Neural progenitor cell (in vitro differentiated cells): Measurements from ENCODE around the gene VWA2. TPM values are rescaled to one million over a fixed set of nuclear protein-coding genes. Genes with fewer than 3 reads are reported as not detected.

Experiments
- DNase-seq: peaks from one replicate; pipeline ENCODE4 v3.0.0-alpha.2; 2016; ENCODE audit warnings: low spot score
- H2AFZ ChIP-seq: fragments of 200-600 bp; sonication (generic); replicated peaks from 2 replicates; pipeline ENCODE4 v1.6.1; 2016; ENCODE audit warnings: antibody characterized with exemption
- H3F3A ChIP-seq: fragments of 200-600 bp; sonication (generic); 2 replicates; pipeline ENCODE4 v1.6.1; 2016; ENCODE audit warnings: antibody characterized with exemption, low read depth
- H3K27ac ChIP-seq: fragments of 200-600 bp; sonication (generic); 2 replicates; pipeline ENCODE4 v1.5.1; 2016; ENCODE audit warnings: mild to moderate bottlenecking
- H3K27me3 ChIP-seq: fragments of 200-600 bp; sonication (generic); 2 replicates; pipeline ENCODE4 v1.6.1; 2016; ENCODE audit warnings: mild to moderate bottlenecking, moderate library complexity
- H3K36me3 ChIP-seq: fragments of 200-600 bp; sonication (generic); 2 replicates; pipeline ENCODE4 v1.5.1; 2016
- H3K4me1 ChIP-seq: fragments of 200-600 bp; sonication (generic); 2 replicates; pipeline ENCODE4 v1.6.1; 2016; ENCODE audit warnings: mixed run types
- H3K4me2 ChIP-seq: fragments of 200-600 bp; sonication (generic); 2 replicates; pipeline ENCODE4 v1.6.1; 2016
- H3K4me3 ChIP-seq: fragments of 200-600 bp; sonication (generic); 2 replicates; pipeline ENCODE4 v1.5.1; 2016
- H3K79me2 ChIP-seq: fragments of 200-600 bp; sonication (generic); 2 replicates; pipeline ENCODE4 v1.6.1; 2016; ENCODE audit warnings: low read depth
- H3K9ac ChIP-seq: fragments of 200-600 bp; sonication (generic); 2 replicates; pipeline ENCODE4 v1.6.1; 2016
- H3K9me3 ChIP-seq: fragments of 200-600 bp; sonication (generic); 2 replicates; pipeline ENCODE4 v1.5.1; 2016; ENCODE audit warnings: low read depth
- H4K20me1 ChIP-seq: fragments of 200-600 bp; sonication (generic); 2 replicates; pipeline ENCODE4 v1.6.1; 2016; ENCODE audit warnings: low read depth
- H3K27ac Mint-ChIP-seq: 3 replicates; pipeline ENCODE4 v1.8.0; 2021; ENCODE audit warnings: mixed read lengths
- H3K27me3 Mint-ChIP-seq: 2 replicates; pipeline ENCODE4 v1.8.0; 2022; ENCODE audit warnings: low read depth, mild to moderate bottlenecking, inconsistent platforms, moderate library complexity, mixed read lengths; ENCODE audit not compliant: insufficient read depth
- H3K36me3 Mint-ChIP-seq: 3 replicates; pipeline ENCODE4 v1.8.0; 2021; ENCODE audit warnings: mixed read lengths
- H3K4me1 Mint-ChIP-seq: 3 replicates; pipeline ENCODE4 v1.8.0; 2021; ENCODE audit warnings: mixed read lengths
- H3K4me3 Mint-ChIP-seq: 3 replicates; pipeline ENCODE4 v1.8.0; 2021; ENCODE audit warnings: mild to moderate bottlenecking, moderate library complexity, mixed read lengths
- H3K9me3 Mint-ChIP-seq: 3 replicates; pipeline ENCODE4 v1.8.0; 2020; ENCODE audit warnings: mixed read lengths
- CTCF ChIP-seq: fragments of 200-600 bp; sonication (generic); IDR thresholded peaks from 2 replicates; pipeline ENCODE4 v1.5.1; 2017; ENCODE audit warnings: antibody characterized with exemption, mild to moderate bottlenecking
- EZH2 ChIP-seq: fragments of 200-600 bp; sonication (generic); IDR thresholded peaks from 2 replicates; pipeline ENCODE4 v1.6.1; 2017; ENCODE audit warnings: antibody characterized with exemption, mild to moderate bottlenecking, moderate library complexity
- EZH2phosphoT487 ChIP-seq: fragments of 200-600 bp; sonication (generic); IDR thresholded peaks from 2 replicates; pipeline ENCODE4 v1.6.1; 2017; ENCODE audit warnings: antibody characterized with exemption
- total RNA-seq: library from RNA; depleted of rRNA; stranded (reverse); fragments of >200 nt; gene quantifications from 2 replicates; pipeline ENCODE4 v1.2.3, GENCODE V29; 2015; ENCODE audit warnings: low replicate concordance

Gene VWA2
- total RNA-seq, 1 donor from 2014 or later, result not detected

GRCh38 chr10:114244126-114244525, 5.1 kb downstream of the VWA2 start:
- Mint-ChIP-seq H3K27me3 (peaks cover 11% of the 10 kb centered on the region), H3K36me3 (no peaks in the 10 kb centered on the region), H3K27ac (no peak overlapping the region), H3K9me3 (no peaks in the 10 kb centered on the region), H3K4me1 (peaks cover 29% of the 10 kb centered on the region), H3K4me3 (no peak overlapping the region)
- Histone ChIP-seq H3K4me2 (no peak overlapping the region), H3K79me2 (no peaks in the 10 kb centered on the region), H2AFZ (no peak overlapping the region), H3K4me3 (no peak overlapping the region), H3F3A (peaks cover 13% of the 10 kb centered on the region), H3K9ac (no peak overlapping the region), H3K36me3 (no peaks in the 10 kb centered on the region), H3K27ac (no peak overlapping the region), H3K27me3 (peaks cover 47% of the 10 kb centered on the region), H4K20me1 (no peaks in the 10 kb centered on the region), H3K9me3 (no peaks in the 10 kb centered on the region), H3K4me1 (peaks cover 10% of the 10 kb centered on the region)
- no peak for DNase-seq
- TF ChIP-seq CTCF (no peak), EZH2 (no peak), EZH2phosphoT487 (no peak)

GRCh38 chr10:114245121-114245791, 6.2 kb downstream of the VWA2 start:
- H3K9me3 Mint-ChIP-seq, result no peaks in the 10 kb centered on the region
- no peaks in the 10 kb centered on the region for H3K36me3 Mint-ChIP-seq
- H3K27ac Mint-ChIP-seq, result no peak overlapping the region
- Histone ChIP-seq H3K4me1 (peaks cover under 1% of the 10 kb centered on the region), H3K36me3 (no peaks in the 10 kb centered on the region), H3F3A (peaks cover 6% of the 10 kb centered on the region), H3K9me3 (no peaks in the 10 kb centered on the region), H3K79me2 (no peaks in the 10 kb centered on the region), H3K27ac (no peak overlapping the region), H3K4me3 (no peak overlapping the region), H2AFZ (peak overlapping the region; percentile 26), H3K27me3 (peaks cover 36% of the 10 kb centered on the region), H3K9ac (no peak overlapping the region), H4K20me1 (no peaks in the 10 kb centered on the region), H3K4me2 (no peak overlapping the region)
- peaks cover 11% of the 10 kb centered on the region for H3K27me3 Mint-ChIP-seq
- H3K4me3 Mint-ChIP-seq, result no peak overlapping the region
- no peak for DNase-seq
- no peak for TF ChIP-seq EZH2
- no peak for TF ChIP-seq EZH2phosphoT487
- TF ChIP-seq CTCF, result no peak
- peaks cover 27% of the 10 kb centered on the region for H3K4me1 Mint-ChIP-seq

- no peak overlapping the region for H2AFZ ChIP-seq
- H3K4me3 ChIP-seq, result no peak overlapping the region
- DNase-seq, result no peak
- peaks cover 21% of the 10 kb centered on the region for H3K27me3 ChIP-seq
- Mint-ChIP-seq H3K9me3 (no peaks in the 10 kb centered on the region), H3K4me1 (peaks cover 23% of the 10 kb centered on the region), H3K36me3 (no peaks in the 10 kb centered on the region), H3K27ac (no peak overlapping the region), H3K4me3 (no peak overlapping the region), H3K27me3 (peaks cover 11% of the 10 kb centered on the region)
- H4K20me1 ChIP-seq, result no peaks in the 10 kb centered on the region
- H3K4me2 ChIP-seq, result no peak overlapping the region
- no peaks in the 10 kb centered on the region for H3K36me3 ChIP-seq
- TF ChIP-seq EZH2phosphoT487 (no peak), CTCF (no peak), EZH2 (no peak)
- no peak overlapping the region for H3K9ac ChIP-seq
- no peaks in the 10 kb centered on the region for H3F3A ChIP-seq
- H3K9me3 ChIP-seq, result no peaks in the 10 kb centered on the region
- H3K4me1 ChIP-seq, result no peaks in the 10 kb centered on the region
- no peak overlapping the region for H3K27ac ChIP-seq
- H3K79me2 ChIP-seq, result no peaks in the 10 kb centered on the region
Measured at GRCh38 chr10:114246679-114247305, 7.7 kb downstream of the VWA2 start.
